GM12892 (cell line): ENCODE measurements around the gene PRR16.

Experiments
- POLR2AphosphoS5 ChIP-seq: IDR thresholded peaks from 2 replicates; pipeline ENCODE4 v1.6.1; 2011; ENCODE audit warnings: low read depth, low read length, control low read depth
- TAF1 ChIP-seq: IDR thresholded peaks from 2 replicates; pipeline ENCODE4 v1.6.1; 2011; ENCODE audit warnings: low read depth, mild to moderate bottlenecking, control low read depth, low read length, borderline replicate concordance

DNA sequence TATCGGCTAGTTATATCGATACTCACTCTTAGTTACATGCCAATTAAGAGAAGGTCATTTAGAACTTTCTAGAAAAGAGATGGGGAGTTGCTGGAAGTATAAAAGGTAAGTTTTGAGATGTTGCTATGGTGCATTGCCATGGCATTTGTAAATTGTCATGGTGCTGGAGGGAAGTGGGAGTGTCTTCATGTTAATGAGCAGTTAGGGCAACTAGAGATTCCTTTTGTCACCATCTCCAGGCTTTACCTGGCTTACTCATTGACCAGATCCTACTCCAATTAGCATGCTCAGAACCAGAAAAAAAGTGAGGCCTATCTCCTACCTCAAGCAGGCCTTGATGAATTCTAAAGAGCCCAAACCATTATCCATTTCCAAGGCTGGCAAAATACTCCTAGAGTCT is 82.8 kb downstream of the PRR16 start:
- TF ChIP-seq TAF1 (no peak), POLR2AphosphoS5 (no peak)
